GM19395 (cell line): ENCODE results near the gene HTR1A.

Experiments
- ATAC-seq: cut with Tn5 transposase; IDR thresholded peaks from one replicate; pipeline ENCODE4 v1.9.1; 2021; ENCODE audit warnings: mild to moderate bottlenecking, moderate library complexity; ENCODE audit not compliant: unreplicated experiment

The HTR1A gene

GRCh38 chr5:63962279-63962678 is at the start of gene HTR1A:
TSS of gene HTR1A (minus strand) at chr5:63962445. CDS start at chr5:63961719, 726 bp downstream.
- no peak for ATAC-seq

GRCh38 chr5:64003966-64004365 is 41.7 kb upstream of the HTR1A start:
- ATAC-seq, result no peak

GRCh38 chr5:64000096-64000495 is 37.9 kb upstream of the HTR1A start:
- no peak for ATAC-seq

GRCh38 chr5:63987053-63987452 is 24.8 kb upstream of the HTR1A start:
- no peak for ATAC-seq

- ATAC-seq, result no peak
Observed at GRCh38 chr5:63981864-63982263, 19.6 kb upstream of the HTR1A start.

GRCh38 chr5:63963926-63964325 is 1.7 kb upstream of the HTR1A start:
- no peak for ATAC-seq

- ATAC-seq, result peak; percentile 90
Observed at GRCh38 chr5:63963080-63963735, 963 bp upstream of the HTR1A start.

GRCh38 chr5:63961598-63962161 is 565 bp downstream of the HTR1A start:
- no peak for ATAC-seq

GRCh38 chr5:63961125-63961597 is 1.1 kb downstream of the HTR1A start:
- no peak for ATAC-seq

- no peak for ATAC-seq
Observed at GRCh38 chr5:63960646-63961045, 1.6 kb downstream of the HTR1A start.

GRCh38 chr5:63959177-63959982 is 2.9 kb downstream of the HTR1A start:
- no peak for ATAC-seq

- no peak for ATAC-seq
Observed at GRCh38 chr5:63958654-63959053, 3.6 kb downstream of the HTR1A start.

- ATAC-seq, result no peak
Observed at GRCh38 chr5:63957617-63958016, 4.6 kb downstream of the HTR1A start.

- ATAC-seq, result no peak
Observed at GRCh38 chr5:63953217-63953616, 9.0 kb downstream of the HTR1A start.

- ATAC-seq, result no peak
Observed at GRCh38 chr5:63935103-63935502, 27.1 kb downstream of the HTR1A start.

GRCh38 chr5:63931836-63932235 is 30.4 kb downstream of the HTR1A start:
- no peak for ATAC-seq

- ATAC-seq, result no peak
Observed at GRCh38 chr5:63928451-63928850, 33.8 kb downstream of the HTR1A start.

- ATAC-seq, result no peak
Observed at GRCh38 chr5:63923914-63924313, 38.3 kb downstream of the HTR1A start.

GRCh38 chr5:63919763-63920478 is 42.3 kb downstream of the HTR1A start:
- no peak for ATAC-seq

- no peak for ATAC-seq
Observed at GRCh38 chr5:63916786-63917185, 45.5 kb downstream of the HTR1A start.

- no peak for ATAC-seq
Observed at GRCh38 chr5:63911871-63912270, 50.4 kb downstream of the HTR1A start.
